ENCODE measurements around the gene TARBP1. TPM values are rescaled to one million over a fixed set of nuclear protein-coding genes. Genes with fewer than 3 reads are reported as not detected.

Gene TARBP1
- total and polyA plus RNA-seq, 2 of the 13 experiments (the other 11 are each of a cell fraction or from before 2014, with no cell fraction given), result 37.7 to 67.0 TPM

- TF ChIP-seq ZNF280D (CRISPR knock-in tag; IDR thresholded peaks at IDR 0.05), result no peak
- TF ChIP-seq ZNF670 (CRISPR knock-in tag; IDR thresholded peaks at IDR 0.05; ENCODE audit: borderline replicate concordance), result 0 out of 2 replicates have a peak, but pooled peaks have one; percentile 28
- TF ChIP-seq EEA1 (CRISPR knock-in tag; IDR thresholded peaks at IDR 0.05; ENCODE audit: borderline replicate concordance), result no peak
- TF ChIP-seq ZNF790 (CRISPR knock-in tag; IDR thresholded peaks at IDR 0.05; ENCODE audit: borderline replicate concordance), result no peak
- TF ChIP-seq SP140L (CRISPR knock-in tag; IDR thresholded peaks at IDR 0.05; ENCODE audit: borderline replicate concordance), result no peak
- no peak for TF ChIP-seq SSRP1 (CRISPR knock-in tag; IDR thresholded peaks at IDR 0.05)
- no peak for TF ChIP-seq ZNF614 (CRISPR knock-in tag; IDR thresholded peaks at IDR 0.05; ENCODE audit: borderline replicate concordance)
- TF ChIP-seq PAF1 (CRISPR knock-in tag; IDR thresholded peaks at IDR 0.05), result no peak
- no peak for TF ChIP-seq ZBTB21 (CRISPR knock-in tag; IDR thresholded peaks at IDR 0.05)
- no peak for TF ChIP-seq RARG (CRISPR knock-in tag; IDR thresholded peaks at IDR 0.05; ENCODE audit: low read depth)
- TF ChIP-seq HCFC1 (IDR thresholded peaks at IDR 0.05; ENCODE audit: low read depth, low read length), result no peak
- TF ChIP-seq, protein P1, sequence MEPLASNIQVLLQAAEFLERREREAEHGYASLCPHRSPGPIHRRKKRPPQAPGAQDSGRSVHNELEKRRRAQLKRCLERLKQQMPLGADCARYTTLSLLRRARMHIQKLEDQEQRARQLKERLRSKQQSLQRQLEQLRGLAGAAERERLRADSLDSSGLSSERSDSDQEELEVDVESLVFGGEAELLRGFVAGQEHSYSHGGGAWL (CRISPR knock-in tag; IDR thresholded peaks at IDR 0.05), result no peak
- no peak for TF ChIP-seq RBAK (CRISPR knock-in tag; IDR thresholded peaks at IDR 0.05)
- TF ChIP-seq ZNF652 (CRISPR knock-in tag; IDR thresholded peaks at IDR 0.05; ENCODE audit: borderline replicate concordance, low read depth), result no peak
- TF ChIP-seq TOPORS (CRISPR knock-in tag; IDR thresholded peaks at IDR 0.05), result no peak
- TF ChIP-seq, protein P2, sequence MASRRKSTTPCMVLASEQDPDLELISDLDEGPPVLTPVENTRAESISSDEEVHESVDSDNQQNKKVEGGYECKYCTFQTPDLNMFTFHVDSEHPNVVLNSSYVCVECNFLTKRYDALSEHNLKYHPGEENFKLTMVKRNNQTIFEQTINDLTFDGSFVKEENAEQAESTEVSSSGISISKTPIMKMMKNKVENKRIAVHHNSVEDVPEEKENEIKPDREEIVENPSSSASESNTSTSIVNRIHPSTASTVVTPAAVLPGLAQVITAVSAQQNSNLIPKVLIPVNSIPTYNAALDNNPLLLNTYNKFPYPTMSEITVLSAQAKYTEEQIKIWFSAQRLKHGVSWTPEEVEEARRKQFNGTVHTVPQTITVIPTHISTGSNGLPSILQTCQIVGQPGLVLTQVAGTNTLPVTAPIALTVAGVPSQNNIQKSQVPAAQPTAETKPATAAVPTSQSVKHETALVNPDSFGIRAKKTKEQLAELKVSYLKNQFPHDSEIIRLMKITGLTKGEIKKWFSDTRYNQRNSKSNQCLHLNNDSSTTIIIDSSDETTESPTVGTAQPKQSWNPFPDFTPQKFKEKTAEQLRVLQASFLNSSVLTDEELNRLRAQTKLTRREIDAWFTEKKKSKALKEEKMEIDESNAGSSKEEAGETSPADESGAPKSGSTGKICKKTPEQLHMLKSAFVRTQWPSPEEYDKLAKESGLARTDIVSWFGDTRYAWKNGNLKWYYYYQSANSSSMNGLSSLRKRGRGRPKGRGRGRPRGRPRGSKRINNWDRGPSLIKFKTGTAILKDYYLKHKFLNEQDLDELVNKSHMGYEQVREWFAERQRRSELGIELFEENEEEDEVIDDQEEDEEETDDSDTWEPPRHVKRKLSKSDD (CRISPR knock-in tag; IDR thresholded peaks at IDR 0.05; ENCODE audit: low read depth), result no peak
- no peak for TF ChIP-seq BHLHE40 (IDR thresholded peaks at IDR 0.05; ENCODE audit: low read length)
- no peak for TF ChIP-seq KLF11 (CRISPR knock-in tag; IDR thresholded peaks at IDR 0.05)
- TF ChIP-seq GPN1 (CRISPR knock-in tag; IDR thresholded peaks at IDR 0.05; ENCODE audit: borderline replicate concordance), result no peak
- TF ChIP-seq TBX2 (CRISPR knock-in tag; IDR thresholded peaks at IDR 0.05; ENCODE audit: borderline replicate concordance), result no peak
- TF ChIP-seq SALL1 (CRISPR knock-in tag; IDR thresholded peaks at IDR 0.05), result peak; percentile 56
- no peak for TF ChIP-seq ZNF24 (IDR thresholded peaks at IDR 0.05)
- no peak for TF ChIP-seq PRPF4 (IDR thresholded peaks at IDR 0.05; ENCODE audit: low read depth, low read length, poor library complexity, severe bottlenecking)
- TF ChIP-seq ZNF644 (CRISPR knock-in tag; IDR thresholded peaks at IDR 0.05; ENCODE audit: low read depth), result no peak
Observed at GRCh38 chr1:234348964-234349363, 130.0 kb downstream of the TARBP1 start (continued).
